GM23338 (cell line): ENCODE measurements around the gene DCUN1D2. TPM values are rescaled to one million over a fixed set of nuclear protein-coding genes. Genes with fewer than 3 reads are reported as not detected.

Source experiments
- STAT1 ChIP-seq: IDR thresholded peaks from one replicate; pipeline ENCODE4 v1.6.1; 2016; ENCODE audit warnings: antibody characterized with exemption; ENCODE audit not compliant: unreplicated experiment
- ZNF114 ChIP-seq: fragments of 250-450 bp; sonication (Bioruptor Pico); IDR thresholded peaks from 2 replicates; pipeline ENCODE4 v1.5.0; 2020; ENCODE audit warnings: mild to moderate bottlenecking, moderate library complexity
- ZNF331 ChIP-seq: fragments of 250-450 bp; sonication (Bioruptor Pico); IDR thresholded peaks from 2 replicates; pipeline ENCODE4 v1.5.0; 2020; ENCODE audit warnings: low read depth, mild to moderate bottlenecking, moderate library complexity
- polyA plus RNA-seq: library from polyadenylated mRNA; unstranded; fragments of >200 nt; fragmentation: Nextera tagmentation; extraction: Ambion mirVana; gene quantifications from 2 replicates; pipeline ENCODE4 v1.2.1, GENCODE V29; 2016
- total RNA-seq: library from RNA; depleted of rRNA; stranded (reverse); fragments of >200 nt; shearing (Covaris generic); gene quantifications from 2 replicates; pipeline ENCODE4 v1.2.3, GENCODE V29; 2014
- TF ChIP-seq, protein P1 (sequence below): fragments of 250-450 bp; sonication (Bioruptor Pico); IDR thresholded peaks from 2 replicates; pipeline ENCODE4 v1.5.0; 2020; ENCODE audit warnings: mild to moderate bottlenecking, moderate library complexity
- TF ChIP-seq, protein P2 (sequence below), 2 experiments: fragments of 200-600 bp in 1 of 2; sonication (generic) in 1 of 2; conservative IDR thresholded peaks; 2 replicates each; pipeline versions ENCODE4 v1.5.1 to v1.6.1; 2016 to 2017; ENCODE audit warnings: antibody characterized with exemption in 2 of 2, low read depth in 2 of 2, mild to moderate bottlenecking in 2 of 2, moderate library complexity in 1 of 2
- TF ChIP-seq, protein P3 (sequence below): IDR thresholded peaks from 2 replicates; pipeline ENCODE4 v1.6.1; 2016; ENCODE audit warnings: antibody characterized with exemption

DCUN1D2 gene
- total and polyA plus RNA-seq, 2 experiments from 2014 or later, result 12.3 to 38.0 TPM

DNA sequence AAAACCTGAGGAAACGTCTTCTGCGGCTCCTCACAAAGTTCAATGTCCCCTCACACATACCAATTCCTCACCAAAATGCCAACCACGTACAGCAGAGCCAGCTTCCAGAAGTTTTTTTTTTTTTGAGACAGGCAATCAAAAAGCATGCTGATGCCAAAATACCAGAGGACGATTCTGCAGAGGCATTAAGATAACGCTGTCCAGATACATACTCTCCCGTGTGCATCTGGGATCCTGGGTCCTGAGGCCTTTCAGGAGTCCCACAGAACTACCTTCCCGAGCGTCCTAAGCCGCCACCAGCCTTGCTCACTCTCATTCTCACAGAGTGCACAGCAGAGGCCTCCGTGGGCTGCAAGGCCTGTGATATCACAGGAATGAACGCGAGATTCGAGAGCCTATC, 5.0 kb downstream of the DCUN1D2 start (continued):
- TF ChIP-seq, protein P1, sequence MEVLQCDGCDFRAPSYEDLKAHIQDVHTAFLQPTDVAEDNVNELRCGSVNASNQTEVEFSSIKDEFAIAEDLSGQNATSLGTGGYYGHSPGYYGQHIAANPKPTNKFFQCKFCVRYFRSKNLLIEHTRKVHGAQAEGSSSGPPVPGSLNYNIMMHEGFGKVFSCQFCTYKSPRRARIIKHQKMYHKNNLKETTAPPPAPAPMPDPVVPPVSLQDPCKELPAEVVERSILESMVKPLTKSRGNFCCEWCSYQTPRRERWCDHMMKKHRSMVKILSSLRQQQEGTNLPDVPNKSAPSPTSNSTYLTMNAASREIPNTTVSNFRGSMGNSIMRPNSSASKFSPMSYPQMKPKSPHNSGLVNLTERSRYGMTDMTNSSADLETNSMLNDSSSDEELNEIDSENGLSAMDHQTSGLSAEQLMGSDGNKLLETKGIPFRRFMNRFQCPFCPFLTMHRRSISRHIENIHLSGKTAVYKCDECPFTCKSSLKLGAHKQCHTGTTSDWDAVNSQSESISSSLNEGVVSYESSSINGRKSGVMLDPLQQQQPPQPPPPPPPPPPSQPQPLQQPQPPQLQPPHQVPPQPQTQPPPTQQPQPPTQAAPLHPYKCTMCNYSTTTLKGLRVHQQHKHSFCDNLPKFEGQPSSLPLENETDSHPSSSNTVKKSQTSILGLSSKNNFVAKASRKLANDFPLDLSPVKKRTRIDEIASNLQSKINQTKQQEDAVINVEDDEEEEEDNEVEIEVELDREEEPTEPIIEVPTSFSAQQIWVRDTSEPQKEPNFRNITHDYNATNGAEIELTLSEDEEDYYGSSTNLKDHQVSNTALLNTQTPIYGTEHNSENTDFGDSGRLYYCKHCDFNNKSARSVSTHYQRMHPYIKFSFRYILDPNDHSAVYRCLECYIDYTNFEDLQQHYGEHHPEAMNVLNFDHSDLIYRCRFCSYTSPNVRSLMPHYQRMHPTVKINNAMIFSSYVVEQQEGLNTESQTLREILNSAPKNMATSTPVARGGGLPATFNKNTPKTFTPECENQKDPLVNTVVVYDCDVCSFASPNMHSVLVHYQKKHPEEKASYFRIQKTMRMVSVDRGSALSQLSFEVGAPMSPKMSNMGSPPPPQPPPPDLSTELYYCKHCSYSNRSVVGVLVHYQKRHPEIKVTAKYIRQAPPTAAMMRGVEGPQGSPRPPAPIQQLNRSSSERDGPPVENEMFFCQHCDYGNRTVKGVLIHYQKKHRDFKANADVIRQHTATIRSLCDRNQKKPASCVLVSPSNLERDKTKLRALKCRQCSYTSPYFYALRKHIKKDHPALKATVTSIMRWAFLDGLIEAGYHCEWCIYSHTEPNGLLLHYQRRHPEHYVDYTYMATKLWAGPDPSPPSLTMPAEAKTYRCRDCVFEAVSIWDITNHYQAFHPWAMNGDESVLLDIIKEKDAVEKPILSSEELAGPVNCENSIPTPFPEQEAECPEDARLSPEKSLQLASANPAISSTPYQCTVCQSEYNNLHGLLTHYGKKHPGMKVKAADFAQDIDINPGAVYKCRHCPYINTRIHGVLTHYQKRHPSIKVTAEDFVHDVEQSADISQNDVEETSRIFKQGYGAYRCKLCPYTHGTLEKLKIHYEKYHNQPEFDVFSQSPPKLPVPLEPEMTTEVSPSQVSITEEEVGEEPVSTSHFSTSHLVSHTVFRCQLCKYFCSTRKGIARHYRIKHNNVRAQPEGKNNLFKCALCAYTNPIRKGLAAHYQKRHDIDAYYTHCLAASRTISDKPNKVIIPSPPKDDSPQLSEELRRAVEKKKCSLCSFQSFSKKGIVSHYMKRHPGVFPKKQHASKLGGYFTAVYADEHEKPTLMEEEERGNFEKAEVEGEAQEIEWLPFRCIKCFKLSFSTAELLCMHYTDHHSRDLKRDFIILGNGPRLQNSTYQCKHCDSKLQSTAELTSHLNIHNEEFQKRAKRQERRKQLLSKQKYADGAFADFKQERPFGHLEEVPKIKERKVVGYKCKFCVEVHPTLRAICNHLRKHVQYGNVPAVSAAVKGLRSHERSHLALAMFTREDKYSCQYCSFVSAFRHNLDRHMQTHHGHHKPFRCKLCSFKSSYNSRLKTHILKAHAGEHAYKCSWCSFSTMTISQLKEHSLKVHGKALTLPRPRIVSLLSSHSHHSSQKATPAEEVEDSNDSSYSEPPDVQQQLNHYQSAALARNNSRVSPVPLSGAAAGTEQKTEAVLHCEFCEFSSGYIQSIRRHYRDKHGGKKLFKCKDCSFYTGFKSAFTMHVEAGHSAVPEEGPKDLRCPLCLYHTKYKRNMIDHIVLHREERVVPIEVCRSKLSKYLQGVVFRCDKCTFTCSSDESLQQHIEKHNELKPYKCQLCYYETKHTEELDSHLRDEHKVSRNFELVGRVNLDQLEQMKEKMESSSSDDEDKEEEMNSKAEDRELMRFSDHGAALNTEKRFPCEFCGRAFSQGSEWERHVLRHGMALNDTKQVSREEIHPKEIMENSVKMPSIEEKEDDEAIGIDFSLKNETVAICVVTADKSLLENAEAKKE (CRISPR knock-in tag), result no peak
- no peak for TF ChIP-seq ZNF331 (CRISPR knock-in tag)
- TF ChIP-seq, protein P2, sequence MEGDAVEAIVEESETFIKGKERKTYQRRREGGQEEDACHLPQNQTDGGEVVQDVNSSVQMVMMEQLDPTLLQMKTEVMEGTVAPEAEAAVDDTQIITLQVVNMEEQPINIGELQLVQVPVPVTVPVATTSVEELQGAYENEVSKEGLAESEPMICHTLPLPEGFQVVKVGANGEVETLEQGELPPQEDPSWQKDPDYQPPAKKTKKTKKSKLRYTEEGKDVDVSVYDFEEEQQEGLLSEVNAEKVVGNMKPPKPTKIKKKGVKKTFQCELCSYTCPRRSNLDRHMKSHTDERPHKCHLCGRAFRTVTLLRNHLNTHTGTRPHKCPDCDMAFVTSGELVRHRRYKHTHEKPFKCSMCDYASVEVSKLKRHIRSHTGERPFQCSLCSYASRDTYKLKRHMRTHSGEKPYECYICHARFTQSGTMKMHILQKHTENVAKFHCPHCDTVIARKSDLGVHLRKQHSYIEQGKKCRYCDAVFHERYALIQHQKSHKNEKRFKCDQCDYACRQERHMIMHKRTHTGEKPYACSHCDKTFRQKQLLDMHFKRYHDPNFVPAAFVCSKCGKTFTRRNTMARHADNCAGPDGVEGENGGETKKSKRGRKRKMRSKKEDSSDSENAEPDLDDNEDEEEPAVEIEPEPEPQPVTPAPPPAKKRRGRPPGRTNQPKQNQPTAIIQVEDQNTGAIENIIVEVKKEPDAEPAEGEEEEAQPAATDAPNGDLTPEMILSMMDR (conservative IDR thresholded peaks at IDR 0.05; ENCODE audit: low read depth in 2 of 2), result no peak
- TF ChIP-seq, protein P3, sequence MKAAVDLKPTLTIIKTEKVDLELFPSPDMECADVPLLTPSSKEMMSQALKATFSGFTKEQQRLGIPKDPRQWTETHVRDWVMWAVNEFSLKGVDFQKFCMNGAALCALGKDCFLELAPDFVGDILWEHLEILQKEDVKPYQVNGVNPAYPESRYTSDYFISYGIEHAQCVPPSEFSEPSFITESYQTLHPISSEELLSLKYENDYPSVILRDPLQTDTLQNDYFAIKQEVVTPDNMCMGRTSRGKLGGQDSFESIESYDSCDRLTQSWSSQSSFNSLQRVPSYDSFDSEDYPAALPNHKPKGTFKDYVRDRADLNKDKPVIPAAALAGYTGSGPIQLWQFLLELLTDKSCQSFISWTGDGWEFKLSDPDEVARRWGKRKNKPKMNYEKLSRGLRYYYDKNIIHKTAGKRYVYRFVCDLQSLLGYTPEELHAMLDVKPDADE, result no peak
- no peak for TF ChIP-seq ZNF114 (CRISPR knock-in tag)
- no peak for TF ChIP-seq STAT1
